K562 (cell line): ENCODE data around the gene ARHGAP22. TPM values are rescaled to one million over a fixed set of nuclear protein-coding genes. Genes with fewer than 3 reads are reported as not detected.

Source experiments
- BRF1 ChIP-seq: IDR thresholded peaks from 3 replicates; pipeline ENCODE4 v1.6.1; 2011; ENCODE audit warnings: borderline replicate concordance, mild to moderate bottlenecking; ENCODE audit not compliant: insufficient read length; ENCODE audit errors: extremely low read depth
- CREB1 ChIP-seq, 2 experiments: sonication (generic) in 1 of 2; formaldehyde crosslinking in 1 of 2; IDR thresholded peaks; 2 replicates each; pipeline versions ENCODE4 v1.6.1 to v1.8.0; 2012 to 2022; ENCODE audit warnings: inconsistent platforms in 1 of 2, mild to moderate bottlenecking in 1 of 2, missing genetic modification reagents in 1 of 2, moderate library complexity in 1 of 2
- DIDO1 ChIP-seq: fragments of 450-650 bp; IDR thresholded peaks from 2 replicates; pipeline ENCODE4 v1.6.1; 2016; ENCODE audit warnings: low read depth, missing biosample characterization, missing genetic modification characterization
- FUS ChIP-seq: fragments of 200-400 bp; formaldehyde crosslinking; optimal IDR thresholded peaks from 2 replicates; pipeline ENCODE3; 2017; ENCODE audit warnings: low read depth, low read length
- GTF2E2 ChIP-seq: fragments of 200-800 bp; sonication (Bioruptor generic); IDR thresholded peaks from 2 replicates; pipeline ENCODE4 v1.6.1; 2016; ENCODE audit warnings: missing genetic modification characterization, missing compliant biosample characterization
- HES1 ChIP-seq: fragments of 450-650 bp; IDR thresholded peaks from 2 replicates; pipeline ENCODE4 v1.6.1; 2016; ENCODE audit warnings: low read depth, mild to moderate bottlenecking, moderate library complexity
- HLTF ChIP-seq: fragments of 450-650 bp; IDR thresholded peaks from 2 replicates; pipeline ENCODE4 v1.6.1; 2016
- KAT8 ChIP-seq: fragments of 450-650 bp; IDR thresholded peaks from 2 replicates; pipeline ENCODE4 v1.6.1; 2016; ENCODE audit warnings: low read depth, mild to moderate bottlenecking
- MAFK ChIP-seq: IDR thresholded peaks from 2 replicates; pipeline ENCODE4 v1.6.1; 2011; ENCODE audit warnings: low read length, improper control_type of control experiment
- MTF1 ChIP-seq: fragments of 250-450 bp; sonication (Bioruptor Pico); IDR thresholded peaks from 2 replicates; pipeline ENCODE4 v1.9.0; 2021; ENCODE audit warnings: moderate library complexity, mild to moderate bottlenecking, inconsistent platforms, borderline replicate concordance
- NFATC3 ChIP-seq: fragments of 450-650 bp; IDR thresholded peaks from 2 replicates; pipeline ENCODE4 v1.6.1; 2017; ENCODE audit warnings: mild to moderate bottlenecking
- NR0B1 ChIP-seq: fragments of 450-650 bp; IDR thresholded peaks from one replicate; pipeline ENCODE4 v1.6.1; 2018; ENCODE audit warnings: mild to moderate bottlenecking, moderate library complexity; ENCODE audit not compliant: partially characterized antibody
- NR3C1 ChIP-seq: sonication (generic); formaldehyde crosslinking; IDR thresholded peaks from 2 replicates; pipeline ENCODE4 v1.8.1; 2022; ENCODE audit warnings: missing genetic modification reagents
- PHF21A ChIP-seq: fragments of 450-650 bp; IDR thresholded peaks from 2 replicates; pipeline ENCODE4 v1.6.1; 2017; ENCODE audit warnings: low read depth, borderline replicate concordance
- SIN3B ChIP-seq: fragments of 450-650 bp; IDR thresholded peaks from 2 replicates; pipeline ENCODE4 v1.6.1; 2017; ENCODE audit warnings: low read depth, mild to moderate bottlenecking, moderate library complexity
- SMAD2 ChIP-seq: fragments of 150-350 bp; IDR thresholded peaks from 2 replicates; pipeline ENCODE4 v1.6.1; 2014; ENCODE audit warnings: low read depth, mild to moderate bottlenecking, low read length
- SMAD4 ChIP-seq: fragments of 250-450 bp; sonication (Bioruptor Pico); conservative IDR thresholded peaks from 2 replicates; pipeline ENCODE4 v1.8.0; 2021; ENCODE audit warnings: inconsistent platforms, mild to moderate bottlenecking, moderate library complexity
- SMARCC2 ChIP-seq: fragments of 450-650 bp; IDR thresholded peaks from 2 replicates; pipeline ENCODE4 v1.6.1; 2017; ENCODE audit warnings: antibody characterized with exemption, moderate library complexity, mild to moderate bottlenecking, low read depth
- SOX6 ChIP-seq: fragments of 450-650 bp; IDR thresholded peaks from 2 replicates; pipeline ENCODE4 v1.6.1; 2014; ENCODE audit warnings: mild to moderate bottlenecking
- SP2 ChIP-seq: IDR thresholded peaks from 2 replicates; pipeline ENCODE4 v1.6.1; 2011; ENCODE audit warnings: mild to moderate bottlenecking, low read depth, low read length, moderate library complexity; ENCODE audit not compliant: poor library complexity, severe bottlenecking; ENCODE audit errors: extremely low read depth
- STAT5B ChIP-seq: fragments of 250-450 bp; sonication (Bioruptor Pico); IDR thresholded peaks from 2 replicates; pipeline ENCODE4 v1.8.0; 2021; ENCODE audit warnings: mild to moderate bottlenecking, inconsistent platforms
- TBL1XR1 ChIP-seq, 2 experiments: IDR thresholded peaks; 2 replicates each; pipeline ENCODE4 v1.6.1; 2012; ENCODE audit warnings: improper control_type of control experiment in 2 of 2, low read length in 2 of 2, mild to moderate bottlenecking in 1 of 2
- TFAP4 ChIP-seq: sonication (generic); formaldehyde crosslinking; IDR thresholded peaks from 2 replicates; pipeline ENCODE4 v1.8.0; 2022; ENCODE audit warnings: missing genetic modification reagents, mild to moderate bottlenecking, moderate library complexity, borderline replicate concordance
- ZFP1 ChIP-seq: fragments of 450-650 bp; formaldehyde crosslinking; IDR thresholded peaks from 2 replicates; pipeline ENCODE4 v1.4.0; 2020; ENCODE audit warnings: mild to moderate bottlenecking, mixed read lengths
- ZNF408 ChIP-seq: fragments of 250-450 bp; sonication (Bioruptor Pico); IDR thresholded peaks from 2 replicates; pipeline ENCODE4 v1.4.0; 2020; ENCODE audit warnings: low read depth, mild to moderate bottlenecking, moderate library complexity
- ZNF830 ChIP-seq: fragments of 250-450 bp; sonication (Bioruptor Pico); IDR thresholded peaks from 2 replicates; pipeline ENCODE4 v1.5.0; 2021; ENCODE audit warnings: mild to moderate bottlenecking
- polyA plus RNA-seq, 8 experiments: library from polyadenylated mRNA; depleted of rRNA in 4 of 8; stranded (reverse) in 5 of 8; unstranded in 3 of 8; fragments of >200 nt; fragmentation: Nextera tagmentation in 2 of 8; fragmentation: Illumina TruSeq in 1 of 8; extraction: Ambion mirVana in 2 of 8; extraction: Trizol in 1 of 8; gene quantifications; 2 replicates each; pipeline versions ENCODE4 v1.2.1 to v1.2.3, GENCODE V29; 2011 to 2014; ENCODE audit warnings: inconsistent platforms in 1 of 8, missing spikeins in 1 of 8
- total RNA-seq, 7 experiments: library from RNA; depleted of rRNA in 6 of 7; stranded (reverse); fragments of >200 nt in 6 of 7; fragmentation: Illumina TruSeq in 2 of 7; extraction: Trizol in 2 of 7; gene quantifications; 2 replicates each; pipeline versions ENCODE4 v1.2.1 to v1.2.3, GENCODE V29; 2011 to 2021; ENCODE audit warnings: low replicate concordance in 1 of 7
- TF ChIP-seq, protein P1 (sequence below): fragments of 450-650 bp; formaldehyde crosslinking; IDR thresholded peaks from 2 replicates; pipeline ENCODE4 v1.4.0; 2020; ENCODE audit warnings: mild to moderate bottlenecking, moderate library complexity

ARHGAP22 gene
- total and polyA plus RNA-seq, 9 of the 15 experiments (the other 6 are each of a cell fraction or from before 2014, with no cell fraction given) = 1.3 to 28.1 (median 12.7) TPM

GRCh38 chr10:48476279-48476982, 128.4 kb downstream of the ARHGAP22 start (continued):
- TF ChIP-seq NFATC3 (no peak), STAT5B (CRISPR knock-in tag) (no peak), MAFK (no peak), HLTF (no peak), NR0B1 (no peak), SP2 (no peak), SMAD4 (CRISPR knock-in tag) (peak; percentile 79), TBL1XR1 (IDR thresholded peaks at IDR 0.05; ENCODE audit: low read length in 2 of 2) (no peak), TFAP4 (0 out of 2 replicates have a peak, but pooled peaks have one; percentile 8), ZFP1 (CRISPR knock-in tag) (no peak), NR3C1 (CRISPR knock-in tag) (no peak), FUS (no peak), SMARCC2 (peak; percentile 49; the same call in 1 of the 2 replicates), SIN3B (no peak), ZNF830 (CRISPR knock-in tag) (no peak), MTF1 (CRISPR knock-in tag) (no peak), ZNF408 (no peak), CREB1 (IDR thresholded peaks at IDR 0.05) (no peak), CREB1 (CRISPR knock-in tag; IDR thresholded peaks at IDR 0.05) (no peak), PHF21A (no peak), SOX6 (peak; percentile 23; the same call in 1 of the 2 replicates), BRF1 (no peak), KAT8 (no peak), HES1 (no peak), GTF2E2 (tag) (peak; percentile 30; the same call in 1 of the 2 replicates), DIDO1 (tag) (no peak), SMAD2 (no peak)
- TF ChIP-seq, protein P1, sequence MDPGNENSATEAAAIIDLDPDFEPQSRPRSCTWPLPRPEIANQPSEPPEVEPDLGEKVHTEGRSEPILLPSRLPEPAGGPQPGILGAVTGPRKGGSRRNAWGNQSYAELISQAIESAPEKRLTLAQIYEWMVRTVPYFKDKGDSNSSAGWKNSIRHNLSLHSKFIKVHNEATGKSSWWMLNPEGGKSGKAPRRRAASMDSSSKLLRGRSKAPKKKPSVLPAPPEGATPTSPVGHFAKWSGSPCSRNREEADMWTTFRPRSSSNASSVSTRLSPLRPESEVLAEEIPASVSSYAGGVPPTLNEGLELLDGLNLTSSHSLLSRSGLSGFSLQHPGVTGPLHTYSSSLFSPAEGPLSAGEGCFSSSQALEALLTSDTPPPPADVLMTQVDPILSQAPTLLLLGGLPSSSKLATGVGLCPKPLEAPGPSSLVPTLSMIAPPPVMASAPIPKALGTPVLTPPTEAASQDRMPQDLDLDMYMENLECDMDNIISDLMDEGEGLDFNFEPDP = no peak
